Thoracic aorta (tissue), 2 donors: ENCODE measurements around the gene ANKRD31. TPM values are rescaled to one million over a fixed set of nuclear protein-coding genes. Genes with fewer than 3 reads are reported as not detected.

ENCODE experiments used
- ATAC-seq: fragments of 150-250 bp; one replicate; pipeline ENCODE4 v1.8.0; 2017; ENCODE audit warnings: low read depth; ENCODE audit not compliant: insufficient number of reproducible peaks, low FRiP score
- DNase-seq: peaks from one replicate; pipeline ENCODE4 v3.0.0-alpha.2; 2020; ENCODE audit warnings: low spot score
- H3K27ac ChIP-seq, 2 donors: fragments of 200-600 bp; sonication (generic); 1 replicate in 1 of 2; 2 replicates in 1 of 2; pipeline ENCODE4 v1.5.1; 2016; ENCODE audit warnings: mild to moderate bottlenecking in 2 of 2, moderate library complexity in 2 of 2
- H3K27me3 ChIP-seq: fragments of 200-600 bp; sonication (generic); replicated peaks from 2 replicates; pipeline ENCODE4 v1.6.0; 2016; ENCODE audit warnings: mild to moderate bottlenecking; ENCODE audit not compliant: insufficient read depth
- H3K36me3 ChIP-seq: fragments of 200-600 bp; sonication (generic); one replicate; pipeline ENCODE4 v1.5.1; 2016
- H3K4me1 ChIP-seq, 2 donors: fragments of 200-600 bp; sonication (generic); 1 replicate in 1 of 2; 2 replicates in 1 of 2; pipeline versions ENCODE4 v1.5.1 to v1.6.0; 2016; ENCODE audit warnings: low read depth in 2 of 2, mild to moderate bottlenecking in 1 of 2; ENCODE audit not compliant: control insufficient read depth in 1 of 2
- H3K4me3 ChIP-seq: fragments of 200-600 bp; sonication (generic); 2 replicates; pipeline ENCODE4 v1.5.1; 2016; ENCODE audit warnings: mild to moderate bottlenecking
- H3K9me3 ChIP-seq: fragments of 200-600 bp; sonication (generic); 2 replicates; pipeline ENCODE4 v1.5.1; 2016
- CTCF ChIP-seq: fragments of 200-600 bp; sonication (generic); IDR thresholded peaks from one replicate; pipeline ENCODE4 v1.5.1; 2019; ENCODE audit warnings: antibody characterized with exemption
- total RNA-seq, 2 donors: library from RNA; depleted of rRNA; stranded (reverse); fragments of >200 nt; gene quantifications; one replicate each; pipeline versions ENCODE4 v1.1.0 to v1.2.3, GENCODE V29; 2016

The ANKRD31 gene
- total RNA-seq, 2 donors from 2014 or later, result 0.14 TPM; not detected in 1

- no peaks in the 10 kb centered on the region for H3K27me3 ChIP-seq
Measured at GRCh38 chr5:75049456-75050351, 187.0 kb downstream of the ANKRD31 start.

GRCh38 chr5:75048457-75048953, 188.2 kb downstream of the ANKRD31 start:
- H3K9me3 ChIP-seq, result no peaks in the 10 kb centered on the region
- H3K27ac ChIP-seq, result peak overlapping the region in 1 of 2 donors; percentile 69
- no peak for TF ChIP-seq CTCF
- H3K4me1 ChIP-seq, result peaks cover 10 to 37% of the 10 kb centered on the region in 2 donors
- no peaks in the 10 kb centered on the region for H3K36me3 ChIP-seq
- H3K27me3 ChIP-seq, result no peaks in the 10 kb centered on the region
- no peak for ATAC-seq
- peak overlapping the region; percentile 52 for H3K4me3 ChIP-seq
- no peak for DNase-seq

More at GRCh38 chr5:75049456-75050351, 187.0 kb downstream of the ANKRD31 start:
- no peak for DNase-seq
- ATAC-seq, result no peak
- H3K36me3 ChIP-seq, result no peaks in the 10 kb centered on the region
- TF ChIP-seq CTCF, result peak; percentile 52
- no peak overlapping the region for H3K4me3 ChIP-seq
- no peaks in the 10 kb centered on the region for H3K9me3 ChIP-seq
- H3K4me1 ChIP-seq, result peaks cover 10 to 42% of the 10 kb centered on the region in 2 donors
- H3K27ac ChIP-seq, result peak overlapping the region in 1 of 2 donors; percentile 69

- DNase-seq (no peak), ATAC-seq (no peak)
- peak overlapping the region in 1 of 2 donors; percentile 69 for H3K27ac ChIP-seq
- H3K9me3 ChIP-seq, result no peaks in the 10 kb centered on the region
- TF ChIP-seq CTCF, result no peak
- no peak overlapping the region for H3K4me3 ChIP-seq
- H3K4me1 ChIP-seq, result peaks cover 10 to 37% of the 10 kb centered on the region in 2 donors
- H3K27me3 ChIP-seq, result no peaks in the 10 kb centered on the region
- H3K36me3 ChIP-seq, result no peaks in the 10 kb centered on the region
Measured at GRCh38 chr5:75047356-75047755, 189.3 kb downstream of the ANKRD31 start.

- Histone ChIP-seq H3K36me3 (no peaks in the 10 kb centered on the region), H3K9me3 (no peaks in the 10 kb centered on the region), H3K4me3 (no peak overlapping the region), H3K27ac (peak overlapping the region in 1 of 2 donors; percentile 69), H3K4me1 (peaks cover 10 to 34% of the 10 kb centered on the region in 2 donors), H3K27me3 (no peaks in the 10 kb centered on the region)
- ATAC-seq, result no peak
- DNase-seq, result no peak
- no peak for TF ChIP-seq CTCF
Measured at GRCh38 chr5:75046366-75047142, 190.1 kb downstream of the ANKRD31 start.

- ATAC-seq, result no peak
- DNase-seq, result no peak
- H3K36me3 ChIP-seq, result no peaks in the 10 kb centered on the region
- H3K27me3 ChIP-seq, result no peaks in the 10 kb centered on the region
- TF ChIP-seq CTCF, result no peak
- H3K4me3 ChIP-seq, result no peak overlapping the region
- H3K27ac ChIP-seq, result no peak overlapping the region
- H3K4me1 ChIP-seq, result peaks cover 10 to 20% of the 10 kb centered on the region in 2 donors
- no peaks in the 10 kb centered on the region for H3K9me3 ChIP-seq
Measured at GRCh38 chr5:75045071-75045470, 191.6 kb downstream of the ANKRD31 start.
